ENCODE measurements around the gene APH1B.

APH1B gene

DNA sequence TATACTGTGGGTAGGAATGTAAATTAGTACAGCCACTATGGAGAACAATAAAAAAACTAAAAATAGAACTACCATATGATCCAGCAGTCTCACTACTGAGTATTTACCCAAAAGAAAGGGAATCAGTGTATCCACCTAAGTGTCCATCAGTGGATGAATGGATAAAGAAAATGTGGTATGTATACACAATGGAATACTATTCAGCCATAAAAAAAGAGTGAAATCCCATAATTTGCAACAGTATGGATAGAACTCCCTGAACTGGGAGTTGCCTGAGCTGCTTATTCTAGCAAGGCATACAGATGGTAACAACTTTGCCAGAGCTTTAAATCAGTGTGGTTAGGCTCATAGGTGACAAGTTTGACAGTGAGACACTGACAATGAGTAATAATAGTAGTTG lies 16.1 kb upstream of the APH1B start:
- DNase-seq (ENCODE audit: extremely low read depth, insufficient read length): no peak
- Histone ChIP-seq H3K36me3 (ENCODE audit: control insufficient read depth, insufficient read depth, low read length) (peaks cover 8% of the 10 kb centered on the region), H3K4me3 (replicated peaks; ENCODE audit: low read depth, low read length) (no peak overlapping the region), H3K27me3 (replicated peaks; ENCODE audit: control insufficient read depth, insufficient read depth, low read length) (no peaks in the 10 kb centered on the region)
- TF ChIP-seq, protein P1, sequence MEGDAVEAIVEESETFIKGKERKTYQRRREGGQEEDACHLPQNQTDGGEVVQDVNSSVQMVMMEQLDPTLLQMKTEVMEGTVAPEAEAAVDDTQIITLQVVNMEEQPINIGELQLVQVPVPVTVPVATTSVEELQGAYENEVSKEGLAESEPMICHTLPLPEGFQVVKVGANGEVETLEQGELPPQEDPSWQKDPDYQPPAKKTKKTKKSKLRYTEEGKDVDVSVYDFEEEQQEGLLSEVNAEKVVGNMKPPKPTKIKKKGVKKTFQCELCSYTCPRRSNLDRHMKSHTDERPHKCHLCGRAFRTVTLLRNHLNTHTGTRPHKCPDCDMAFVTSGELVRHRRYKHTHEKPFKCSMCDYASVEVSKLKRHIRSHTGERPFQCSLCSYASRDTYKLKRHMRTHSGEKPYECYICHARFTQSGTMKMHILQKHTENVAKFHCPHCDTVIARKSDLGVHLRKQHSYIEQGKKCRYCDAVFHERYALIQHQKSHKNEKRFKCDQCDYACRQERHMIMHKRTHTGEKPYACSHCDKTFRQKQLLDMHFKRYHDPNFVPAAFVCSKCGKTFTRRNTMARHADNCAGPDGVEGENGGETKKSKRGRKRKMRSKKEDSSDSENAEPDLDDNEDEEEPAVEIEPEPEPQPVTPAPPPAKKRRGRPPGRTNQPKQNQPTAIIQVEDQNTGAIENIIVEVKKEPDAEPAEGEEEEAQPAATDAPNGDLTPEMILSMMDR (IDR thresholded peaks at IDR 0.05; ENCODE audit: insufficient read depth, low read length, poor library complexity, severe bottlenecking): no peak

DNA sequence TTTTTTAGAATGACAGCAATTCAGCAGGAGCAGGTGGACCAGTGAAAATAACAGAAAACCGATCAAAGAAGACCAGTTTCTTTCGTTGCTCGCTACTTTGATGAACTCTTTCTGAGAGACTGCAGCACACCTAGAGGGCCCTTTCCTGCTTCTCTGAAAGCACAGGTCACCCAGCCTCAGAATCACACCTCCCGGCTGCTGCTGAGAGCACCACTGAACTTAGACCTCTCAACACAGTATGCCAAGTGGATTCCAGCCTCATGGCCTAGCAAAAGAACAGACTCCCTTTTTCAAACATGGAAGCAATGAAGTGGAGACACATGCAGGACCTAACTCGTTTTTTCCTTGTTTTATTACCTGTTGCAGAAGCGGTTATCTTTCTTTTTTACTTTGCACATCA lies 13.9 kb upstream of the APH1B start:
- no peak for DNase-seq (ENCODE audit: extremely low read depth, insufficient read length)
- H3K36me3 ChIP-seq (ENCODE audit: control insufficient read depth, insufficient read depth, low read length): peaks cover 9% of the 10 kb centered on the region
- no peak overlapping the region for H3K4me3 ChIP-seq (replicated peaks; ENCODE audit: low read depth, low read length)
- H3K27me3 ChIP-seq (replicated peaks; ENCODE audit: control insufficient read depth, insufficient read depth, low read length): no peaks in the 10 kb centered on the region
- TF ChIP-seq, protein P1 (IDR thresholded peaks at IDR 0.05; ENCODE audit: insufficient read depth, low read length, poor library complexity, severe bottlenecking): no peak

DNA sequence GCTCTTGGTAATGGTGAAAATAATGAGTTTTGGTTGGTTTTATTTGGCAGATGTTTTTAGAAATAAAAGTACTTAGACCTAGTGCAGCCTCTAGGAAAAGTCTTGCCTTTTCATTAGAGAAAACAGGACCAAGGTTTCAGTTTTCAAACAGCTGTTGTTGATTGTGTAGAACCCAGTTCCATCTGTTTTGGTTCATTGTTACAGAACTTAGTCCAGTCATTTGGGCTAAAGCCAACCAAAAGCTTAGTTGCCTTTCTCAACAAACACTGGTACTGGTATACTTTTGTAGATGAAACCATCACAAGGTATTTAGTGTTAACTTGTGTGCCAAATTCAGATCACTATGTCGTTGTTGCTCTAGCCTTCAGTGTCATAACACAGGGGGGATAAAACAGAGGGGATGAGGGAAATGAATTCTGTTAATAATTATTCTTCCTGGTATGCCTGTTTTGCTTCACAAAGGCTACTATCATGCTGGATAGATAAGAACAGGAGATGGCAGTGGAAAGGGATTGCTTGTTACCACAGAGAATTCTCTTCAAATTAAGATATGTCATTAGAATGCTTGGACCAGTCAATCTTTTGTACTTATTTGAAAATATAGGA lies 12.6 kb upstream of the APH1B start:
- no peak for DNase-seq (ENCODE audit: extremely low read depth, insufficient read length)
- Histone ChIP-seq H3K27me3 (replicated peaks; ENCODE audit: control insufficient read depth, insufficient read depth, low read length) (no peaks in the 10 kb centered on the region), H3K36me3 (ENCODE audit: control insufficient read depth, insufficient read depth, low read length) (peaks cover 9% of the 10 kb centered on the region), H3K4me3 (replicated peaks; ENCODE audit: low read depth, low read length) (no peak overlapping the region)
- TF ChIP-seq, protein P1 (IDR thresholded peaks at IDR 0.05; ENCODE audit: insufficient read depth, low read length, poor library complexity, severe bottlenecking): no peak

DNA sequence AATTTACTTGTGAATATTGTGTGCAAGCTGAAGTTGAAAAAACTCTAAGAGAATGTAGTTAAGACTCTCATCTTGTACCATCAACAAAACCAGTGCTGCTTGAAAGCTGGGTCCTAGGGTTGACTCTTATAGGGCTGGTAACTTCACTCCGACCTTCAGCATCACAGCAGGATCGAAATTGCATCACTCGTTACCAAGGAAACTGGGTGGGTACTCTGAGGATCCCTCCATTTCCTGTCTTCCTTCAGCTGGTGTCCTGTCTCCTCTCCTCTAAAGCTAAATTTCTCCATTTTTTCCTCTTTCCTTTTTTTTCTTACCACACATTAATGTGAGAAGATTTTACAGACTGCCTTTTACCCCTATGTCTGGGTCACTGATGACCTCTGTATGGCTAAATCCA lies 3.0 kb upstream of the APH1B start:
- no peak overlapping the region for H3K4me3 ChIP-seq (replicated peaks; ENCODE audit: low read depth, low read length)
- no peaks in the 10 kb centered on the region for H3K27me3 ChIP-seq (replicated peaks; ENCODE audit: control insufficient read depth, insufficient read depth, low read length)
- TF ChIP-seq, protein P1 (IDR thresholded peaks at IDR 0.05; ENCODE audit: insufficient read depth, low read length, poor library complexity, severe bottlenecking): no peak
- no peak for DNase-seq (ENCODE audit: extremely low read depth, insufficient read length)
- no peaks in the 10 kb centered on the region; the same call in 1 of the 2 replicates for H3K36me3 ChIP-seq (ENCODE audit: control insufficient read depth, insufficient read depth, low read length)

DNA sequence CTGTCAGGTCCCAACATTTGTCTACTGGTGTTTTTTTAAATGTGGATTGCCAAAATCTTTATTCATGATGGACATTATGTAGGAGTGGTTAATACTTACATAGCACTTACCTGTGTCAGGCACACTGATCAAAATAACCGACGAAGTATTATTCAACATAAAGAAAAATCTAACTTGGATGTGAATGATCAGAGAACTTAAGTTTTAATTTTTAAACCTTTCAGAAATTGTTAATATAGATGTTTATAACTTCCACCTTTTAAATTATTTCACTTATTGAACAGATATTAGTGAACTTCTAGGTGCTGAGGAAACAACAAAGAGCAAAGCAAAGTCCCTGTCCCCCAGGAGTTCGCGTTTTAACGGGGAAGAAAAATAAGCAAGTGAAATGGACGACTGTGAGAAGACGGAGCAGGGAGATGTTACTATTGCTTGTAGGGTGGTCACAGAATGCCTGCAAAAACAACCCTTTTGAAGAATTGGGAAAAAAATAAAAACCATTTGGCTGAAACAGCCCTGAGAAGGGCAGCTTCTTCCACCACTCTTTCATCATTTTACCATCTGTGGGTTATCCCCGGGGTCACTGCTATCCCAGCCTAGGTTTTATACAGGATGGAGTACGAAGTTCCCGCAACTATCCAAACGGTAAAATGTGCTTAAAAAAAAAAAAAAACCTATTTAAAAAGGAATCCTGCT lies 915 bp upstream of the APH1B start:
- no peaks in the 10 kb centered on the region for H3K36me3 ChIP-seq (ENCODE audit: control insufficient read depth, insufficient read depth, low read length)
- TF ChIP-seq, protein P1 (IDR thresholded peaks at IDR 0.05; ENCODE audit: insufficient read depth, low read length, poor library complexity, severe bottlenecking): no peak
- peak overlapping the region; percentile 66 for H3K4me3 ChIP-seq (replicated peaks; ENCODE audit: low read depth, low read length)
- DNase-seq (ENCODE audit: extremely low read depth, insufficient read length): no peak
- no peaks in the 10 kb centered on the region for H3K27me3 ChIP-seq (replicated peaks; ENCODE audit: control insufficient read depth, insufficient read depth, low read length)

Data from GM06990 (cell line).